ENCODE data around the gene THRB.

GRCh38 chr3:24340161-24340560, 154.5 kb downstream of the THRB start:
- TF ChIP-seq CTCF (IDR thresholded peaks at IDR 0.05) (no peak), POLR2A (IDR thresholded peaks at IDR 0.05) (no peak)

Measured in heart left ventricle (tissue), 13 donors.